Heart left ventricle (tissue), 16 donors: ENCODE results near the gene RPS3. TPM values are rescaled to one million over a fixed set of nuclear protein-coding genes. Genes with fewer than 3 reads are reported as not detected.

Experiments used
- ATAC-seq, 4 donors: fragments of 200-7000 bp; cut with Tn5 transposase; one replicate each; pipeline ENCODE4 v1.9.1; 2020 to 2022; ENCODE audit warnings: moderate library complexity in 4 of 4, mild to moderate bottlenecking in 3 of 4, moderate number of reproducible peaks in 1 of 4
- DNase-seq, 5 donors: peaks; one replicate each; pipeline ENCODE4 v3.0.0-alpha.2; 2020
- H3K27ac ChIP-seq, 12 donors: fragments of 200-600 bp; sonication (generic) in 4 of 12; one replicate each; pipeline versions ENCODE4 v1.5.0 to v1.8.0; 2016 to 2022; ENCODE audit warnings: mild to moderate bottlenecking in 2 of 12
- H3K27me3 ChIP-seq, 9 donors: fragments of 200-600 bp; sonication (generic) in 2 of 9; one replicate each; pipeline versions ENCODE4 v1.5.1 to v1.8.0; 2016 to 2022; ENCODE audit warnings: mild to moderate bottlenecking in 3 of 9
- H3K36me3 ChIP-seq, 9 donors: fragments of 200-600 bp; sonication (generic) in 2 of 9; one replicate each; pipeline versions ENCODE4 v1.5.0 to v1.8.0; 2018 to 2022; ENCODE audit warnings: mild to moderate bottlenecking in 2 of 9
- H3K4me1 ChIP-seq, 12 donors: fragments of 200-600 bp; sonication (generic) in 4 of 12; one replicate each; pipeline versions ENCODE4 v1.5.0 to v1.8.0; 2016 to 2022; ENCODE audit warnings: mild to moderate bottlenecking in 3 of 12
- H3K4me3 ChIP-seq, 12 donors: fragments of 200-600 bp; sonication (generic) in 4 of 12; one replicate each; pipeline versions ENCODE4 v1.5.0 to v1.8.0; 2017 to 2022; ENCODE audit warnings: mild to moderate bottlenecking in 9 of 12, moderate library complexity in 4 of 12
- H3K9me3 ChIP-seq, 12 donors: fragments of 200-600 bp; sonication (generic) in 4 of 12; one replicate each; pipeline versions ENCODE4 v1.5.0 to v1.8.0; 2016 to 2022; ENCODE audit warnings: mild to moderate bottlenecking in 1 of 12
- CTCF ChIP-seq, 12 donors: fragments of 200-600 bp; sonication (generic) in 4 of 12; IDR thresholded peaks; one replicate each; pipeline versions ENCODE4 v1.5.0 to v1.8.0; 2018 to 2022; ENCODE audit warnings: antibody characterized with exemption in 12 of 12, mild to moderate bottlenecking in 5 of 12
- POLR2A ChIP-seq, 2 donors: fragments of 450-650 bp; IDR thresholded peaks; one replicate each; pipeline ENCODE4 v1.6.1; 2017; ENCODE audit warnings: antibody characterized with exemption in 2 of 2, mild to moderate bottlenecking in 2 of 2, moderate library complexity in 2 of 2
- WGBS, 4 donors: extraction: QIAGEN DNeasy Blood & Tissue Kit in 2 of 4; methylation state at CpG; one replicate each; pipeline versions ENCODE4 v1.1.5 to v1.1.7; 2013 to 2018; 5-methylcytosine and 5-hydroxymethylcytosine counted together
- intact Hi-C, 10 donors: fragments of 100-400 bp; cut with DNase I; formaldehyde crosslinking; loops; one replicate each; pipeline versions ENCODE4 v1.11.1 to v1.14.2; 2022
- polyA plus RNA-seq, 2 donors: library from polyadenylated mRNA; stranded (reverse); fragments of 200-250 nt; gene quantifications; one replicate each; pipeline ENCODE4 v1.2.3, GENCODE V29; 2013
- total RNA-seq, 9 donors: library from RNA; depleted of rRNA in 2 of 9; stranded (reverse); fragments of >200 nt in 2 of 9; fragmentation: NEBNext Ultra II Directional in 3 of 9; extraction: Animal tissue kit (Norgen Biotek cat#: 25700) in 3 of 9; gene quantifications; one replicate each; pipeline versions ENCODE4 v1.1.0 to v1.2.4, GENCODE V29; 2016 to 2023
- donor health status: ischemic (EF 13 %, LVEDD 7.1; RV severe dilation, severe dysfunction).
- donor health status: healthy with polysubstance abuse.
- donor health status: DM: no; HTN: yes; CAD: no.
- donor health status: DM: no; HTN: no; CAD: no.
- donor health status: ischemic (EF 25% LVEDD 6.9; RV normal size, moderate dysfunction).
- donor health status: ischemic (EF 25% LVEDD 5.7; RV mildly dilated, moderate dysfunction).
- donor health status: healthy.
- donor health status: DM: yes; HTN: yes; CAD: no.
- donor health status: ischemic (EF 35%, LVEDD 5.7; RV mildly dilated, moderate dysfunction).
- donor health status: nonischemic (EF 11% LVEDD 7.7; RV severe dilation, severe dysfunction).
- donor health status: DM: yes; HTN: yes; CAD: no.
- donor health status: PGD.
- donor health status: ischemic (EF 29% LVEDD 5.4; RV normal size, mild dysfunction).
- donor health status: nonischemic (EF 23%, LVEDD 6.1; RV moderate dilation, normal function).

The RPS3 gene
- total and polyA plus RNA-seq, 11 donors = 434 to 2,100 (median 990) TPM

GRCh38 chr11:75422248-75423231 is 23.2 kb downstream of the RPS3 start:
- intact Hi-C loops = no loop called here
- H3K36me3 ChIP-seq = peaks cover 0 to 25% (median 12%) of the 10 kb centered on the region in 9 donors
- no peak for TF ChIP-seq POLR2A (IDR thresholded peaks at IDR 0.05)
- no peak for TF ChIP-seq CTCF (IDR thresholded peaks at IDR 0.05)
- WGBS, 4 donors = 88 to 96% (median 91%) methylated on average over 14 to 15 of the region's 15 CpGs
- DNase-seq (no peak), ATAC-seq (no peak)
- peaks cover 0 to 31% (median 9%) of the 10 kb centered on the region in 12 donors for H3K4me1 ChIP-seq
- no peaks in the 10 kb centered on the region for H3K9me3 ChIP-seq
- H3K27ac ChIP-seq = no peak overlapping the region
- H3K4me3 ChIP-seq = no peak overlapping the region
- no peaks in the 10 kb centered on the region for H3K27me3 ChIP-seq

- 67 to 84% (median 82%) methylated on average over 3 to 9 of the region's 9 CpGs for WGBS, 4 donors
- no peak for ATAC-seq
- Histone ChIP-seq H3K4me3 (no peak overlapping the region), H3K27ac (no peak overlapping the region), H3K36me3 (peaks cover 0 to 25% (median 12%) of the 10 kb centered on the region in 9 donors), H3K9me3 (no peaks in the 10 kb centered on the region), H3K4me1 (peaks cover 0 to 30% (median 10%) of the 10 kb centered on the region in 12 donors), H3K27me3 (peaks cover 0 to under 1% (median 0%) of the 10 kb centered on the region in 9 donors)
- intact Hi-C loops = no loop called here
- TF ChIP-seq POLR2A (IDR thresholded peaks at IDR 0.05) (no peak), CTCF (IDR thresholded peaks at IDR 0.05) (no peak)
- no peak for DNase-seq
Measured at GRCh38 chr11:75423721-75424120, 24.4 kb downstream of the RPS3 start.

DNA sequence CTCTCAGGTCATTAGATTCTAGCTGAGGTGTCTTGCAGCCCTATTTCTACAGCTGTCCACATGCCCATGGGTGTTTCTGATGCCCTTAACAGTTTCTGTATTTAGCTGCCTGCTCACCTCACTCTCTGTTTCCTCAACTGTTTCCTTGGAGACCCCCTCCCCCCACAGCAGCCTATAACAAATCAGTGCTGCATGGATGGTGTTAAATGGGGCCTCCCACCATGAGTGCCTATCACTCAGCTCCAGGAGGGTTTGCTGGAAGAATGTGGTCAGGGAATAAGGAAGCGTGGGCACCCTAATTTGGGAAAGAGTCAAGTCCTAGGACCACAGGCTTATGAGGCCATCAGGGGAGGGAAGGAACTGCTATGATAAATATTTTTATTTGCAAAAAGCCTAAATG is 25.1 kb downstream of the RPS3 start:
- TF ChIP-seq POLR2A (IDR thresholded peaks at IDR 0.05) = no peak
- TF ChIP-seq CTCF (IDR thresholded peaks at IDR 0.05) = no peak
- Histone ChIP-seq H3K36me3 (peaks cover 0 to 25% (median 12%) of the 10 kb centered on the region in 9 donors), H3K4me3 (no peak overlapping the region), H3K4me1 (peaks cover 0 to 29% (median 9%) of the 10 kb centered on the region in 12 donors), H3K27ac (no peak overlapping the region), H3K9me3 (peaks cover 0 to 2% (median 1%) of the 10 kb centered on the region in 12 donors), H3K27me3 (peaks cover 0 to 7% (median 0%) of the 10 kb centered on the region in 9 donors)
- ATAC-seq (peak in 3 of 4 donors; percentile 35 to 55 (median 35)), DNase-seq (no peak)
- intact Hi-C loops = no loop called here
- 90 to 96% (median 91%) methylated on average over 1 of the region's 1 CpG for WGBS, 4 donors

DNA sequence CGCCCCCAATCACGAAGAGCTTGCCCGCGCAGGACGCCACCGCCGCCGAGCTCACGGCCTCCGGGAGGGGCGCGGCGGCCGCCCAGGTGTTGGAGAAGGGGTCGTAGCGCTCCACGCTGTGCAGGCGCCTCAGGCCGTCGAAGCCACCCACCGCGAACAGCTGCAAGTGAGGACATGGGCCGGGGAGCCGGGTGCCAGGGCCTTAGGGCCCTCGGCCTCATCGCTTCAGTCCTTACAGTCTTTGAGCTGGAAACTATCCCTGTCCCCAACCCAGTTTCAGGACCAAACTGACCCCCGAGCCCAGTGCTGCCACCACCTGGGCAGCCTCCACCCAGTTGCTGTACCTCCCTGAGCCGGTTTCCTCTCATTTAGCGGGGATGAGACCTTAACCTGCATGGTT is 26.1 kb downstream of the RPS3 start:
- peaks cover 0 to 25% (median 12%) of the 10 kb centered on the region in 9 donors for H3K36me3 ChIP-seq
- H3K4me3 ChIP-seq = no peak overlapping the region
- H3K4me1 ChIP-seq = peaks cover 0 to 32% (median 14%) of the 10 kb centered on the region in 12 donors
- peaks cover 0 to 9% (median 4%) of the 10 kb centered on the region in 12 donors for H3K9me3 ChIP-seq
- 80 to 88% (median 80%) methylated on average over 22 to 29 of the region's 29 CpGs for WGBS, 4 donors
- no peak for DNase-seq
- ATAC-seq = no peak
- intact Hi-C loops = no loop called here
- H3K27me3 ChIP-seq = peaks cover 0 to 13% (median 4%) of the 10 kb centered on the region in 9 donors
- TF ChIP-seq POLR2A (IDR thresholded peaks at IDR 0.05) (no peak), CTCF (IDR thresholded peaks at IDR 0.05) (peak in 1 of 12 donors; percentile 9)
- no peak overlapping the region for H3K27ac ChIP-seq
